H9 (cell line): Measurements from ENCODE around the gene UTF1. TPM values are rescaled to one million over a fixed set of nuclear protein-coding genes. Genes with fewer than 3 reads are reported as not detected.

ENCODE experiments used
- DNase-seq: peaks from one replicate; pipeline ENCODE4 v3.0.0-alpha.2; 2017
- H2AFZ ChIP-seq: one replicate; pipeline ENCODE4 v1.6.1; 2013; ENCODE audit warnings: mild to moderate bottlenecking, low read length, control low read depth, moderate library complexity
- H2AK5ac ChIP-seq: 2 replicates; pipeline ENCODE4 v1.6.1; 2013; ENCODE audit warnings: low read length, control low read depth, mixed read lengths; ENCODE audit not compliant: insufficient read length
- H2BK120ac ChIP-seq: one replicate; pipeline ENCODE4 v1.6.1; 2013; ENCODE audit warnings: low read depth, mild to moderate bottlenecking, low read length, control low read depth, inconsistent platforms; ENCODE audit not compliant: poor library complexity, severe bottlenecking
- H2BK12ac ChIP-seq: 2 replicates; pipeline ENCODE4 v1.6.1; 2013; ENCODE audit warnings: low read length, control low read depth, mixed read lengths, low read depth; ENCODE audit not compliant: insufficient read length
- H2BK15ac ChIP-seq: 2 replicates; pipeline ENCODE4 v1.6.1; 2013; ENCODE audit warnings: low read depth, low read length, control low read depth
- H2BK20ac ChIP-seq: one replicate; pipeline ENCODE4 v1.6.1; 2013; ENCODE audit warnings: low read depth, mild to moderate bottlenecking, low read length, control low read depth, inconsistent platforms; ENCODE audit not compliant: poor library complexity, severe bottlenecking
- H2BK5ac ChIP-seq: 2 replicates; pipeline ENCODE4 v1.6.1; 2013; ENCODE audit warnings: low read length, control low read depth, mixed read lengths; ENCODE audit not compliant: insufficient read length
- H3K14ac ChIP-seq: 2 replicates; pipeline ENCODE4 v1.6.1; 2013; ENCODE audit warnings: low read length, control low read depth; ENCODE audit not compliant: insufficient read depth
- H3K18ac ChIP-seq: 2 replicates; pipeline ENCODE4 v1.6.1; 2013; ENCODE audit warnings: low read depth, mild to moderate bottlenecking, mixed read lengths, low read length, control low read depth; ENCODE audit not compliant: insufficient read length
- H3K23ac ChIP-seq: 2 replicates; pipeline ENCODE4 v1.6.1; 2013; ENCODE audit warnings: low read length, control low read depth, mixed read lengths, low read depth; ENCODE audit not compliant: insufficient read length
- H3K23me2 ChIP-seq: 2 replicates; pipeline ENCODE4 v1.6.1; 2013; ENCODE audit warnings: low read depth, mild to moderate bottlenecking, mixed read lengths, low read length, control low read depth; ENCODE audit not compliant: insufficient read length, poor library complexity, severe bottlenecking
- H3K27ac ChIP-seq: 2 replicates; pipeline ENCODE4 v1.5.1; 2013; ENCODE audit warnings: low read length, control low read depth, mixed read lengths, low read depth; ENCODE audit not compliant: insufficient read length
- H3K27me3 ChIP-seq: 2 replicates; pipeline ENCODE4 v1.6.1; 2013; ENCODE audit warnings: low read length, control low read depth, inconsistent platforms; ENCODE audit not compliant: insufficient read depth
- H3K4ac ChIP-seq: 2 replicates; pipeline ENCODE4 v1.6.1; 2013; ENCODE audit warnings: low read depth, mild to moderate bottlenecking, control low read depth, inconsistent platforms, low read length, moderate library complexity
- H3K4me1 ChIP-seq: 2 replicates; pipeline ENCODE4 v1.6.1; 2013; ENCODE audit warnings: low read length, control low read depth, inconsistent platforms; ENCODE audit not compliant: insufficient read depth
- H3K4me2 ChIP-seq: 2 replicates; pipeline ENCODE4 v1.6.1; 2013; ENCODE audit warnings: low read length, control low read depth, mixed read lengths; ENCODE audit not compliant: insufficient read length, insufficient read depth
- H3K56ac ChIP-seq: 2 replicates; pipeline ENCODE4 v1.6.1; 2013; ENCODE audit warnings: low read depth, mild to moderate bottlenecking, mixed read lengths, low read length, control low read depth; ENCODE audit not compliant: insufficient read length
- H3K79me1 ChIP-seq: 2 replicates; pipeline ENCODE4 v1.6.1; 2013; ENCODE audit warnings: low read depth, mild to moderate bottlenecking, moderate library complexity, low read length, control low read depth, inconsistent platforms; ENCODE audit not compliant: insufficient read depth, poor library complexity, severe bottlenecking
- H3K79me2 ChIP-seq: 2 replicates; pipeline ENCODE4 v1.6.1; 2013; ENCODE audit warnings: low read length, control low read depth, inconsistent platforms; ENCODE audit not compliant: insufficient read depth
- H3K9ac ChIP-seq: 2 replicates; pipeline ENCODE4 v1.6.1; 2013; ENCODE audit warnings: low read length, control low read depth, mixed read lengths; ENCODE audit not compliant: insufficient read length; ENCODE audit errors: extremely low read depth
- H3K9me3 ChIP-seq: one replicate; pipeline ENCODE4 v1.6.1; 2013; ENCODE audit warnings: low read depth, low read length, inconsistent platforms; ENCODE audit not compliant: control insufficient read depth
- H3T11ph ChIP-seq: one replicate; pipeline ENCODE4 v1.6.1; 2013; ENCODE audit warnings: mild to moderate bottlenecking, low read length, control low read depth, inconsistent platforms
- H4K20me1 ChIP-seq: one replicate; pipeline ENCODE4 v1.6.1; 2013; ENCODE audit not compliant: control insufficient read depth, insufficient read length, insufficient read depth
- H4K5ac ChIP-seq: 2 replicates; pipeline ENCODE4 v1.6.1; 2013; ENCODE audit warnings: low read depth, mild to moderate bottlenecking, mixed read lengths, low read length, control low read depth; ENCODE audit not compliant: insufficient read length
- H4K8ac ChIP-seq: replicated peaks from 2 replicates; pipeline ENCODE4 v1.6.1; 2013; ENCODE audit warnings: low read length, control low read depth, mixed read lengths, low read depth; ENCODE audit not compliant: insufficient read length
- H4K91ac ChIP-seq: 2 replicates; pipeline ENCODE4 v1.6.1; 2013; ENCODE audit warnings: low read depth, mild to moderate bottlenecking, moderate library complexity, mixed read lengths, low read length, control low read depth; ENCODE audit not compliant: insufficient read length
- H3K27ac Mint-ChIP-seq, 3 experiments: 2 replicates in 2 of 3; 3 replicates in 1 of 3; pipeline ENCODE4 v1.8.0; 2020 to 2021; ENCODE audit warnings: mixed read lengths in 3 of 3, mild to moderate bottlenecking in 1 of 3, moderate library complexity in 1 of 3
- H3K27me3 Mint-ChIP-seq: 2 replicates; pipeline ENCODE4 v1.8.0; 2021; ENCODE audit warnings: low read depth, mild to moderate bottlenecking, moderate library complexity, mixed read lengths
- H3K36me3 Mint-ChIP-seq, 3 experiments: 2 replicates in 2 of 3; 3 replicates in 1 of 3; pipeline ENCODE4 v1.8.0; 2020 to 2021; ENCODE audit warnings: low read depth in 3 of 3, mixed read lengths in 3 of 3; ENCODE audit not compliant: insufficient read depth in 1 of 3
- H3K4me1 Mint-ChIP-seq, 2 experiments: 2 replicates each; pipeline ENCODE4 v1.8.0; 2020; ENCODE audit warnings: mixed read lengths in 2 of 2
- H3K4me3 Mint-ChIP-seq, 2 experiments: 2 replicates in 1 of 2; 3 replicates in 1 of 2; pipeline ENCODE4 v1.8.0; 2020 to 2021; ENCODE audit warnings: mild to moderate bottlenecking in 2 of 2, mixed read lengths in 2 of 2, moderate library complexity in 1 of 2
- H3K9me3 Mint-ChIP-seq, 2 experiments: 2 replicates in 1 of 2; 3 replicates in 1 of 2; pipeline ENCODE4 v1.8.0; 2020; ENCODE audit warnings: mild to moderate bottlenecking in 2 of 2, mixed read lengths in 2 of 2, moderate library complexity in 1 of 2
- WGBS: extraction: QIAGEN DNeasy Blood & Tissue Kit; methylation state at CpG from one replicate; pipeline ENCODE4 v1.1.7; 2013; ENCODE audit warnings: missing lambda C conversion rate, low lambda C conversion rate, mixed read lengths; ENCODE audit not compliant: insufficient read length; ENCODE audit errors: extremely low coverage; 5-methylcytosine and 5-hydroxymethylcytosine counted together
- total RNA-seq: library from RNA; stranded (reverse); gene quantifications from 2 replicates; pipeline ENCODE4 v1.2.1, GENCODE V29; 2021
- TF ChIP-seq, protein P1 (sequence below): fragments of 200-600 bp; sonication (generic); conservative IDR thresholded peaks from 3 replicates; pipeline ENCODE4 v1.8.0; 2021; ENCODE audit warnings: antibody characterized with exemption, mild to moderate bottlenecking

The UTF1 gene
- total RNA-seq, 1 experiment from 2014 or later = 31.5 TPM

DNA sequence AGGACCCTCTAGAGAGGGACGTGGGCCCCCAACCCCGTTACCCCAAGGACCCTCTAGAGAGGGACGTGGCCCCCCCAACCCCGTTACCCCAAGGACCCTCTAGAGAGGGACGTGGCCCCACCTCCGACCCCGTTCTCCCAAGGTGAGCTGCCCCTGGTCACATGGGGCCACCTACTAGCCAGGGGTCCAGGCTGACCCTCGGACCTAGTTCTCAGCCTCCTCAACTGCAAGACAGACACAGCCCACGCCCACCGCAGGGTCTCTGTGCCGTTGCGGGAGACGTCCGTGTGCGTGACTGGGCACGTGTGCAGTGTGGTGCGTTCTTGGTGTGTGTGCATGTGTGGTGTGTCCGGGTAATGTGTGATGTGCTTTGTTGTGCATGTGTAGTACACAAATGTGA, 21.6 kb upstream of the UTF1 start:
- Histone ChIP-seq H3K79me2 (no peaks in the 10 kb centered on the region), H2BK20ac (no peak overlapping the region), H3K23ac (no peak overlapping the region), H3K79me1 (no peaks in the 10 kb centered on the region), H3T11ph (no peak overlapping the region), H3K14ac (no peak overlapping the region), H2BK12ac (no peak overlapping the region), H2BK5ac (no peak overlapping the region), H4K91ac (no peak overlapping the region), H4K5ac (no peak overlapping the region), H3K9me3 (no peaks in the 10 kb centered on the region), H3K27ac (no peak overlapping the region), H3K4me1 (no peaks in the 10 kb centered on the region), H2AK5ac (no peak overlapping the region), H3K18ac (no peak overlapping the region), H2AFZ (no peak overlapping the region), H3K27me3 (no peaks in the 10 kb centered on the region), H4K8ac (no peak overlapping the region), H3K4ac (no peak overlapping the region), H4K20me1 (no peaks in the 10 kb centered on the region), H3K4me2 (no peak overlapping the region), H3K9ac (no peak overlapping the region), H3K56ac (no peak overlapping the region), H3K23me2 (no peaks in the 10 kb centered on the region), H2BK120ac (no peak overlapping the region), H2BK15ac (no peak overlapping the region)
- no CpG with 5 or more reads among the region's 18 CpGs for WGBS
- no peak for DNase-seq
- no peak overlapping the region for H3K4me3 Mint-ChIP-seq
- TF ChIP-seq, protein P1, sequence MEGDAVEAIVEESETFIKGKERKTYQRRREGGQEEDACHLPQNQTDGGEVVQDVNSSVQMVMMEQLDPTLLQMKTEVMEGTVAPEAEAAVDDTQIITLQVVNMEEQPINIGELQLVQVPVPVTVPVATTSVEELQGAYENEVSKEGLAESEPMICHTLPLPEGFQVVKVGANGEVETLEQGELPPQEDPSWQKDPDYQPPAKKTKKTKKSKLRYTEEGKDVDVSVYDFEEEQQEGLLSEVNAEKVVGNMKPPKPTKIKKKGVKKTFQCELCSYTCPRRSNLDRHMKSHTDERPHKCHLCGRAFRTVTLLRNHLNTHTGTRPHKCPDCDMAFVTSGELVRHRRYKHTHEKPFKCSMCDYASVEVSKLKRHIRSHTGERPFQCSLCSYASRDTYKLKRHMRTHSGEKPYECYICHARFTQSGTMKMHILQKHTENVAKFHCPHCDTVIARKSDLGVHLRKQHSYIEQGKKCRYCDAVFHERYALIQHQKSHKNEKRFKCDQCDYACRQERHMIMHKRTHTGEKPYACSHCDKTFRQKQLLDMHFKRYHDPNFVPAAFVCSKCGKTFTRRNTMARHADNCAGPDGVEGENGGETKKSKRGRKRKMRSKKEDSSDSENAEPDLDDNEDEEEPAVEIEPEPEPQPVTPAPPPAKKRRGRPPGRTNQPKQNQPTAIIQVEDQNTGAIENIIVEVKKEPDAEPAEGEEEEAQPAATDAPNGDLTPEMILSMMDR = no peak
- no peak overlapping the region for H3K27ac Mint-ChIP-seq
- no peaks in the 10 kb centered on the region for H3K9me3 Mint-ChIP-seq
- no peaks in the 10 kb centered on the region; the same call in none of the 2 replicates for H3K27me3 Mint-ChIP-seq
- peaks cover 0 to 9% (median 4%) of the 10 kb centered on the region in 3 experiments; a peak in 4 of 7 replicates for H3K36me3 Mint-ChIP-seq
- no peaks in the 10 kb centered on the region for H3K4me1 Mint-ChIP-seq
